ENCODE data around the gene ADSL. TPM values are rescaled to one million over a fixed set of nuclear protein-coding genes. Genes with fewer than 3 reads are reported as not detected.

ADSL gene
- total and polyA plus RNA-seq, 2 of the 8 experiments (the other 6 are each of a cell fraction or from before 2014, with no cell fraction given) = 197 to 218 TPM

DNA sequence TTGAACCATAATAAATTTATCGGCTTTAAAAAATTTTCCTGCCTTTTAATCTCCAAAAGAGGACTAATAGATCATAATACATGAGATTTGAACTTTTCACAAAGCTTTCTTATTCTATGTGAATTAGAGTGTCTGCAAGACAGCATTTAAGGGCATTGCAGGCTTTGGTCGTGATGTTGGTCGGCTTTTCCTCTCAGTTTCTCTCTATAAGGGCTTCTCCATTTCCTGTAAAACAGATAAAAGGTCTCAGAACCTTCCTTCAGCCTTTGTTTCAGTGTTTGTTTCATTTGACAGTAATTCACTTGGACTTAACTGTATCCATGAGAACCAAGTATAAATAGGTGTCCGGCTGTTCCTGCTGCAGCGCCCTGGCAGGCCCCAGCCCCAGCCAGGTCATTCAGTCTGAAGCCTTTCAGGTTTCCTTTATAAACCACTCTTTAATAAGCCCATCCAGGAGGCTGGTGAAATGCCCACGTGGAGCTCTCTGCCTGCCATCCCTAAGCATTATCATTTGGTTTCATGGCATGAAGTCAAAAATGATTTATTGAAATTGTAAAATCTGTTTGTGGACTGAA is 37.2 kb upstream of the ADSL start (continued):
- no peak for TF ChIP-seq HDAC2 (IDR thresholded peaks at IDR 0.05; ENCODE audit: borderline replicate concordance in 1 of 2, low read depth in 2 of 2, low read length in 2 of 2)
- no peak for TF ChIP-seq BRCA1 (IDR thresholded peaks at IDR 0.05; ENCODE audit: low read depth, low read length)
- TF ChIP-seq ZNF274 (IDR thresholded peaks at IDR 0.05; ENCODE audit: borderline replicate concordance, extremely low read depth, low read length) = no peak
- TF ChIP-seq CBX5 (IDR thresholded peaks at IDR 0.05; ENCODE audit: low read depth, low read length) = no peak
- no peak for TF ChIP-seq KDM1A (IDR thresholded peaks at IDR 0.05; ENCODE audit: borderline replicate concordance, low read length)
- TF ChIP-seq CHD2 (IDR thresholded peaks at IDR 0.05; ENCODE audit: low read length) = no peak
- TF ChIP-seq PHF8 (conservative IDR thresholded peaks at IDR 0.05; ENCODE audit: low read depth, low read length) = no peak
- no peak for TF ChIP-seq EP300 (IDR thresholded peaks at IDR 0.05; ENCODE audit: borderline replicate concordance in 1 of 2, low read depth in 2 of 2, low read length in 2 of 2)

Data from H1 (cell line).